Measurements from ENCODE around the gene TDRD7. TPM values are rescaled to one million over a fixed set of nuclear protein-coding genes. Genes with fewer than 3 reads are reported as not detected.
A peak's percentile ranks its signal among the peaks of the same experiment; 100 is the strongest.

Gene TDRD7
- total and polyA plus RNA-seq, 9 donors: 7.4 to 15.6 (median 9.8) TPM

DNA sequence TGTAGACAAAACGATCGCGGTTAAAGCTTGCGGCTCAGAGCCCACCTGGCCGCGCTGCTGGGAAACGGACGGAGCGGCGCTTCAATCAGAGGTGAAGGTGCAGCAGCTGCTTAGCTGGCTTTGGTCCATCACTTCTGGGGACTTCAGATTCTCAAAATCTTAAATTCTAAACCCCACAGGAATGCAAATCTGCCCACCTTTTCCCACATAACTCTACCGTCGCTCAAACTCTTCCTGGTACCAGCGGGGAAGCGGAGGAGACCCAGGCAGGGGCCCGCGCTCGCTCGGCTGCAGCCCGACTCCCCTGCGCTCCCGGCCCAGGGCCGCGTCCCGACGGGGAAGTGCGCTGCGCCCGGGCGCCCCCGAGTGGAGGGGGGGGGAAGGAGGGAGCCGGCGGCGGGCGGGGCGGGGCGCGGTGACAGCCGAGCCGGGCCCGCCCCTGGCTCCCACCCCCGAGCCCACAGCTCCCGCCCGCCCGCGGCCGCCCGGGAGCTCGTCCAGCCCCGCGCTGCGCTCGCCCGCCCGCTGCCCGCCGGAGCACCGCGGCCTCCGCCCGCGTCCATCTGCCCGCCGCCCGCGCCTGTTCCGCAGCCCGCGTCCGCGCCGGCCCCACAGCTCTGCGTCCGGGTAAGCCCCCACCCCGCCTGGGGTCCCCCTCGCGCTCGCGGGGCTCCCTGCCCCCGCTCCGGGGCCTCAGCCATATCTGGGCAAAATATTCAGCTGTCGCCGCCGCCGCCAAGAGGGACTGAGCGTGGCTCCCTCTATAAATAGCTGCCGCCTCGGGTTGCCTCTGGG, 89.5 kb downstream of the TDRD7 start, which contains the start of gene TMOD1:
TMOD1 (plus strand) TSS at position 490 of the 795 bp plus-strand sequence. CDS start 22,523 bp downstream, outside the sequence.
- intact Hi-C loops (cut with DNase I): loop anchor here in 3 of 4 donors (5.0 kb wide), 2 partner anchors 56 to 96 kb away; no protein-coding TSS in a partner anchor
- Histone ChIP-seq H3K27ac (peak within 1 kb of the TSS; percentile 72 to 80), H3K9me3 (no peaks in the 10 kb centered on the region), H3K4me1 (ENCODE audit: insufficient read depth) (peaks cover 14% of the 10 kb centered on the region), H3K36me3 (no peaks in the 10 kb centered on the region), H3K27me3 (no peaks in the 10 kb centered on the region), H3K4me3 (peak within 1 kb of the TSS; percentile 93)
- DNase-seq: peak; percentile 76 to 84 (median 80)
- WGBS, 3 donors: 1% methylated on average over 30 to 85 of the region's 87 CpGs
- TF ChIP-seq, protein P1, sequence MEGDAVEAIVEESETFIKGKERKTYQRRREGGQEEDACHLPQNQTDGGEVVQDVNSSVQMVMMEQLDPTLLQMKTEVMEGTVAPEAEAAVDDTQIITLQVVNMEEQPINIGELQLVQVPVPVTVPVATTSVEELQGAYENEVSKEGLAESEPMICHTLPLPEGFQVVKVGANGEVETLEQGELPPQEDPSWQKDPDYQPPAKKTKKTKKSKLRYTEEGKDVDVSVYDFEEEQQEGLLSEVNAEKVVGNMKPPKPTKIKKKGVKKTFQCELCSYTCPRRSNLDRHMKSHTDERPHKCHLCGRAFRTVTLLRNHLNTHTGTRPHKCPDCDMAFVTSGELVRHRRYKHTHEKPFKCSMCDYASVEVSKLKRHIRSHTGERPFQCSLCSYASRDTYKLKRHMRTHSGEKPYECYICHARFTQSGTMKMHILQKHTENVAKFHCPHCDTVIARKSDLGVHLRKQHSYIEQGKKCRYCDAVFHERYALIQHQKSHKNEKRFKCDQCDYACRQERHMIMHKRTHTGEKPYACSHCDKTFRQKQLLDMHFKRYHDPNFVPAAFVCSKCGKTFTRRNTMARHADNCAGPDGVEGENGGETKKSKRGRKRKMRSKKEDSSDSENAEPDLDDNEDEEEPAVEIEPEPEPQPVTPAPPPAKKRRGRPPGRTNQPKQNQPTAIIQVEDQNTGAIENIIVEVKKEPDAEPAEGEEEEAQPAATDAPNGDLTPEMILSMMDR (IDR thresholded peaks at IDR 0.05): no peak
- peak; percentile 8 for TF ChIP-seq POLR2A (IDR thresholded peaks at IDR 0.05)

DNA sequence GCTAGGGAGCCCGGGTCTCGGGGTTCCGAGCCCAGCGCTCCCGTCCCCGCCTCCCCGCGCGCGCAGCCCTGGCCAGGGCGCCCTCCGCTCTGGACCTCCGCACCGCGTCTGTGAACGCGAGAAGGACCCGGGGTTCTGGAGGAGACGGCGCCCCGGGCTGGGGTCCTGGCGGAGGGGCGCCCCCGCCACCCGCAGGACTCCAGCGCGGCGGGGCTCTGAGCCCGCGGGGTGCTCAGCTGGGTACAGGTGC, 90.0 kb downstream of the TDRD7 start:
- no peak for DNase-seq
- TF ChIP-seq EP300 (IDR thresholded peaks at IDR 0.05) (no peak), POLR2A (IDR thresholded peaks at IDR 0.05) (no peak)
- TF ChIP-seq, protein P1 (IDR thresholded peaks at IDR 0.05): no peak
- intact Hi-C loops (cut with DNase I): loop anchor here (2.0 to 5.0 kb wide), 3 partner anchors 55 to 95 kb away; no protein-coding TSS in a partner anchor

DNA sequence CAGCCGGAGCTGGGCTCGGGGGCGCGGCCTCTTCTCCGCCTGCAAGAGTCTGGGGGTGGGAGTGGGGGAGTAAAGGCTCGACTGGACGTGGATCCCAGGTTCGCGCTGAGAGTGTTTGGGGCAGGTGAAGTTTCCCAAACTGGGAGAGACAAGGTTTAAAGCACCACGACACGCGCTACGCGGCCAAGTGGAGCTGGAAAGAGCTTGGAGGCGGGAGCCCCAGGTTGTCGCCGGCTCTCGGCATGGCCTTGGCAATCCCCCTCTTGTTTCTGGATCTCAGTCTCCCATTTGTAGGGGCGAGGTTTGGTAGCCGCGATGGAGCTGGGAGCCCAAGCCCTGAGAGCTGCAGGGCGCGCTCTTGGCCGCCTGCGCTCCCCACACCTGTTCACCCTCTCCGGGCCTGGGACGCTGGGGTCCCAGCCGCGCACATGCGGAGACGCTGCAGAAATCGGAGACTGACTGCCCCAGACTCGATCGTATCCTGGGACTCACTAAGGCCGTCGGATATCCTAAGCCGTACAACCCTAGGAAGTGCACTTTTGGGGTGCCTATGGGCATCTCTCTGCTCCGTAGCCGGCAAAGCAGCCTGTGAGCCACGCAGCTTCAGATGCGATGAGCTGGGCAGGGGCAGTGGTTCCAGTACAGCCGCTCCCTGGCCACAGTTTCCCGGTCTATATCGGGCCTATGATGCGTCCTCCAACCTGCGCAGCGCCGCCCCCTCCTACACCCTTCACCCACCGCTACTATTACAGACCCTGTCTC, 90.5 kb downstream of the TDRD7 start:
- H3K27me3 ChIP-seq: no peaks in the 10 kb centered on the region
- H3K4me1 ChIP-seq (ENCODE audit: insufficient read depth): peaks cover 14% of the 10 kb centered on the region
- intact Hi-C loops (cut with DNase I): loop anchor here (2.0 to 5.0 kb wide), 3 partner anchors 54 to 95 kb away; no protein-coding TSS in a partner anchor
- peak overlapping the region; percentile 93 for H3K4me3 ChIP-seq
- DNase-seq: peak in 4 of 5 donors; percentile 38 to 61 (median 57)
- 2 to 8% (median 4%) methylated on average over 49 of the region's 49 CpGs for WGBS, 3 donors
- H3K27ac ChIP-seq: peak overlapping the region; percentile 72 to 80
- H3K36me3 ChIP-seq: no peaks in the 10 kb centered on the region
- no peaks in the 10 kb centered on the region for H3K9me3 ChIP-seq
- no peak for TF ChIP-seq EP300 (IDR thresholded peaks at IDR 0.05)
- TF ChIP-seq, protein P1 (IDR thresholded peaks at IDR 0.05): no peak
- TF ChIP-seq POLR2A (IDR thresholded peaks at IDR 0.05): no peak

More for the DNA sequence above, 90.0 kb downstream of the TDRD7 start:
- Histone ChIP-seq H3K4me1 (ENCODE audit: insufficient read depth) (peaks cover 14% of the 10 kb centered on the region), H3K27ac (peak overlapping the region; percentile 72 to 80), H3K9me3 (no peaks in the 10 kb centered on the region), H3K4me3 (peak overlapping the region; percentile 93), H3K36me3 (no peaks in the 10 kb centered on the region), H3K27me3 (no peaks in the 10 kb centered on the region)
- WGBS, 3 donors: 1% methylated on average over 24 to 30 of the region's 30 CpGs

DNA sequence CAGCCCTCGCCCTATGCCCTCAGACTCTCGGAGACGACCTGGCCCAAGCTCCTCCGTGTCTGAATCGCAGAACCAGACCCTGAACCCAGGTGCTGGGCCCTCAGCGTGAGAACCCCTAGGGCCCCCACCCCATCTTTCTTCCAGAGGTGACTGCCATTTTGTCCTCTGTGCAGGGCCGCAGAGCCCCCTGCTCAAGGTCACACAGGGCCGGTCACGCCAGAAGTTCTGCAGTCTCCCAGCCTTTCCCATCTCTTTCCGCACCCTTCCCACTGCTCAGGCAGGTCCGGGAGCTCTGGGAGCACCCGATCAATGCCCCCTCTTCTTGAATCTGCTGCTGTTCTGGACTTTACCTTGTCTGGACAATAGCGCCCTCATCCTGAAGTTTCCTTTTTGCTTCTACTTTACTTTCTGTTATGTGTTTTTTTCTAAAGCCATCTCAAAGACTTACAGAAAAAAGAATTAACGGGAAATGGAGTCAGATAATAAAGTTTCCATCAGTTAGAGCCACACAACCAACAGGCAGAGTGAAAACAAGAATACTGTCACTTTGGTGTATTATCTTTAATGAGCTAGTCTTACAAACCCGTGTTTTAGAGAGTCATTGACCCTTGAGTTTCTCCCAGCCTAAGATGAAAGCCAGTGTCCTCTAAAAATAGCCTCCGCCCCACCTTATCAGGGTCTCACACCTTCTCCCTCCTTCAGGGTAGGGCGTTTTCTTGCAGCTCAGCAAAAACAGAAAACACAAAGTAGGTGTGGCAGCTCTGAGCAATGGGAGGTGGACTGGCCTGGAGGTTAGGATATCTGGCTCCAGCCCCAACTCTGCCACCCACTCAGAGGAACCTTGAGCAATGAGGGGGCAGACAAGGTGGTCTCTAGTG, 91.3 kb downstream of the TDRD7 start:
- peak overlapping the region; percentile 72 to 80 for H3K27ac ChIP-seq
- intact Hi-C loops (cut with DNase I): loop anchor here (2.0 to 5.0 kb wide), 3 partner anchors 54 to 94 kb away; no protein-coding TSS in a partner anchor
- TF ChIP-seq EP300 (IDR thresholded peaks at IDR 0.05): no peak
- TF ChIP-seq, protein P1 (IDR thresholded peaks at IDR 0.05): no peak
- TF ChIP-seq POLR2A (IDR thresholded peaks at IDR 0.05): no peak
- peak overlapping the region; percentile 93 for H3K4me3 ChIP-seq
- no peaks in the 10 kb centered on the region for H3K9me3 ChIP-seq
- no peaks in the 10 kb centered on the region for H3K36me3 ChIP-seq
- H3K4me1 ChIP-seq (ENCODE audit: insufficient read depth): peaks cover 14% of the 10 kb centered on the region
- no peaks in the 10 kb centered on the region for H3K27me3 ChIP-seq
- 50 to 55% (median 52%) methylated on average over 17 of the region's 17 CpGs for WGBS, 3 donors
- peak in 1 of 5 donors; percentile 21 for DNase-seq
